ENCODE results near the gene CARM1. TPM values are rescaled to one million over a fixed set of nuclear protein-coding genes. Genes with fewer than 3 reads are reported as not detected.

Gene CARM1
- total RNA-seq, 1 donor = 33.7 TPM

Small RNA genes lying within 50 kb of the gene (small RNA-seq; reads per million reads assigned to genes)
- not detected for gene MIR6793

Other genes starting within 250 kb of the CARM1 start
- gene SLC44A2, start 246.0 kb upstream of the CARM1 start, total RNA-seq = 43.0 and 49.9 TPM in 2 replicates
- gene ILF3, start 217.2 kb upstream of the CARM1 start, total RNA-seq = 105 and 107 TPM in 2 replicates
- gene QTRT1, start 170.1 kb upstream of the CARM1 start, total RNA-seq = 34.0 and 36.5 TPM in 2 replicates
- 89.6 and 102 TPM in 2 replicates for gene DNM2, start 153.5 kb upstream of the CARM1 start, total RNA-seq
- gene TMED1, start 35.3 kb upstream of the CARM1 start, total RNA-seq = 39.2 and 43.1 TPM in 2 replicates
- under 0.01 and 0.29 TPM in 2 replicates for gene C19orf38, start 23.1 kb upstream of the CARM1 start, total RNA-seq
- 114 and 126 TPM in 2 replicates for gene YIPF2, start 57.1 kb downstream of the CARM1 start, total RNA-seq
- gene TIMM29, start 57.3 kb downstream of the CARM1 start, total RNA-seq = 31.8 and 34.8 TPM in 2 replicates
- gene SMARCA4, start 89.5 kb downstream of the CARM1 start, total RNA-seq = 52.2 and 52.8 TPM in 2 replicates
- gene LDLR, start 217.9 kb downstream of the CARM1 start, total RNA-seq = 313 and 326 TPM in 2 replicates

Data from osteoblast (primary cell).